CD4-positive, alpha-beta memory T cell (primary cell): Measurements from ENCODE around the gene RNF130. TPM values are rescaled to one million over a fixed set of nuclear protein-coding genes. Genes with fewer than 3 reads are reported as not detected.

ENCODE experiments used
- CTCF ChIA-PET: fragments of 350-600 bp; sonication (Branson Sonifier 250); formaldehyde crosslinking; loops from one replicate; lab custom pipeline; 2021; ENCODE audit warnings: inconsistent platforms; ENCODE audit not compliant: partially characterized antibody; lab: Charles Lee
- POLR2A ChIA-PET: fragments of 350-600 bp; sonication (Branson Sonifier 250); formaldehyde crosslinking; loops from one replicate; lab custom pipeline; 2021; ENCODE audit not compliant: partially characterized antibody; lab: Charles Lee
- DNase-seq, 5 donors: peaks; one replicate each; pipeline versions ENCODE4 v3.0.0 to v3.0.0-alpha.2; 2020 to 2022; ENCODE audit warnings: mixed read lengths in 1 of 5
- H3K27ac ChIP-seq: one replicate; pipeline ENCODE4 v1.7.0; 2013; ENCODE audit warnings: low read depth, low read length
- H3K27me3 ChIP-seq: 2 replicates; pipeline ENCODE4 v1.7.0; 2013; ENCODE audit warnings: mild to moderate bottlenecking, low read length, moderate library complexity; ENCODE audit not compliant: insufficient read depth
- H3K36me3 ChIP-seq: 2 replicates; pipeline ENCODE4 v1.7.0; 2013; ENCODE audit warnings: mild to moderate bottlenecking, low read length, moderate library complexity; ENCODE audit not compliant: insufficient read depth
- H3K4me1 ChIP-seq: 2 replicates; pipeline ENCODE4 v1.7.0; 2013; ENCODE audit warnings: mild to moderate bottlenecking, low read length, moderate library complexity; ENCODE audit not compliant: insufficient read depth
- H3K4me3 ChIP-seq, 2 donors: one replicate each; pipeline ENCODE4 v1.7.0; 2013; ENCODE audit warnings: low read length in 2 of 2, mild to moderate bottlenecking in 1 of 2
- H3K9me3 ChIP-seq, 2 donors: one replicate each; pipeline ENCODE4 v1.7.0; 2013; ENCODE audit warnings: low read length in 2 of 2, control low read depth in 1 of 2; ENCODE audit not compliant: control insufficient read depth in 1 of 2
- H3K27ac Mint-ChIP-seq, 7 donors: one replicate each; pipeline ENCODE4 v1.8.0; 2020 to 2021; ENCODE audit warnings: mixed read lengths in 7 of 7, mild to moderate bottlenecking in 6 of 7, inconsistent platforms in 3 of 7, moderate library complexity in 3 of 7
- H3K27me3 Mint-ChIP-seq, 2 donors: one replicate each; pipeline ENCODE4 v1.8.0; 2020 to 2021; ENCODE audit warnings: mixed read lengths in 2 of 2
- H3K36me3 Mint-ChIP-seq, 2 donors: one replicate each; pipeline ENCODE4 v1.8.0; 2020 to 2021; ENCODE audit warnings: mixed read lengths in 2 of 2, inconsistent platforms in 1 of 2, mild to moderate bottlenecking in 1 of 2
- H3K4me1 Mint-ChIP-seq, 4 donors: one replicate each; pipeline ENCODE4 v1.8.0; 2020 to 2021; ENCODE audit warnings: mixed read lengths in 4 of 4, mild to moderate bottlenecking in 1 of 4
- H3K4me3 Mint-ChIP-seq, 8 donors: one replicate each; pipeline ENCODE4 v1.8.0; 2020 to 2021; ENCODE audit warnings: mixed read lengths in 8 of 8, mild to moderate bottlenecking in 7 of 8, moderate library complexity in 6 of 8, inconsistent platforms in 3 of 8
- H3K9me3 Mint-ChIP-seq, 8 donors: one replicate each; pipeline ENCODE4 v1.8.0; 2020 to 2021; ENCODE audit warnings: mixed read lengths in 8 of 8, mild to moderate bottlenecking in 5 of 8, inconsistent platforms in 3 of 8, moderate library complexity in 1 of 8
- intact Hi-C: fragments of 100-400 bp; cut with micrococcal nuclease; formaldehyde crosslinking; loops from one replicate; pipeline ENCODE4 v1.15.1; 2023
- polyA plus RNA-seq, 2 donors: library from polyadenylated mRNA; unstranded; fragments of 300-500 nt; fragmentation: Illumina TruSeq; gene quantifications; one replicate each; pipeline ENCODE4 v1.2.3, GENCODE V29; 2021
- total RNA-seq, 2 experiments: library from RNA; stranded (reverse); gene quantifications; one replicate each; pipeline ENCODE4 v1.2.3, GENCODE V29; 2021

Gene RNF130
- total and polyA plus RNA-seq, 4 experiments from 2014 or later = 16.8 to 21.2 (median 18.0) TPM

DNA sequence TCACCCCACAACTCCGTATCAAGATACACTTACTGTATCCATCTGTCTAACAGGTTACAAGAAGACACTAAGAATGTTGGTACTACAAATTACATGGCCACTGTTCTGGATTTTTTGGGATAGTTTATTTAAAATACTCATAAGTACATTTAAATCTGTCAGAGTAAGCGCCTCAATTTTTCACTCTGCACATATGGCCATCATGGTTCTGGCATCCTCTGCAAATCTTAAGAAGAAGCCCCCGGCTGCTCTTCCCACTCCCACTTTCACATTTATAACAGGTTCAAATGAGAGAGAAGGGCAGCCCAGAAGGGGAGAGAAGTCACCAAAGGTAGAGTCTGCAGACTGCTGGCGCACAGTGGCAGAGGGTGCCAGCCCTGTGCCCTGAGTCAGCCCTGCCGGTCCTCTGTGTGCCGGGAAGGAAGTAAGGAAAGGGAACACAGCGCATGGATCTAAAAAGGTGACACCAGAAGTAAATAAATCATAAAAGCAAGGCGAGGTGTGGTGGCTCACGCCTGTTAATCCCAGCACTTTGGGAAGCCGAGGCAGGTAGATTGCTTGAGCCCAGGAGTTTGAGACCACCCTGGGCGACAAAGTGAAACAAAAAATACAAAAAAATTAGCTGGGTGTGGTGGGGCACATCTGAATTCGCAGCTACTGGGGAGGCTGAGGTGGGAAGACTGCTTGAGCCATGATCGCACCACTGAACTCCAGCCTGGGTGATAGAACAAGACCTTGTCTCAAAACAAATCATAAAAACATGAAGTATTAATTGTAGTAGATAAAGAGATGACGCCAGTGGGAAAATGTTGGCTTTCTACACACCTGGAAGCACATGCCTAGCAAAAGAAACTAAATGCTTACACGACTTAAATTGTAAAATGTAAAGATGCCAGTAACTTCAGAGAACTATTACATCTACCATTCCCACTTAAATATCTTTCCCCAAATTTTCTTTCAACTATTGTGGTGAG lies 30.0 kb downstream of the RNF130 start:
- Histone ChIP-seq H3K4me1 (no peaks in the 10 kb centered on the region), H3K27me3 (no peaks in the 10 kb centered on the region), H3K27ac (no peak overlapping the region), H3K9me3 (no peaks in the 10 kb centered on the region), H3K4me3 (no peak overlapping the region), H3K36me3 (no peaks in the 10 kb centered on the region)
- peaks cover 0 to 13% (median 3%) of the 10 kb centered on the region in 8 donors for H3K9me3 Mint-ChIP-seq
- H3K27ac Mint-ChIP-seq = no peak overlapping the region
- CTCF ChIA-PET = no interaction called here
- peaks cover 0 to 3% (median under 1%) of the 10 kb centered on the region in 4 donors for H3K4me1 Mint-ChIP-seq
- intact Hi-C loops = no loop called here
- peaks cover 21 to 36% of the 10 kb centered on the region in 2 donors for H3K36me3 Mint-ChIP-seq
- H3K27me3 Mint-ChIP-seq = no peaks in the 10 kb centered on the region
- POLR2A ChIA-PET = no interaction called here
- H3K4me3 Mint-ChIP-seq = no peak overlapping the region
- no peak for DNase-seq

DNA sequence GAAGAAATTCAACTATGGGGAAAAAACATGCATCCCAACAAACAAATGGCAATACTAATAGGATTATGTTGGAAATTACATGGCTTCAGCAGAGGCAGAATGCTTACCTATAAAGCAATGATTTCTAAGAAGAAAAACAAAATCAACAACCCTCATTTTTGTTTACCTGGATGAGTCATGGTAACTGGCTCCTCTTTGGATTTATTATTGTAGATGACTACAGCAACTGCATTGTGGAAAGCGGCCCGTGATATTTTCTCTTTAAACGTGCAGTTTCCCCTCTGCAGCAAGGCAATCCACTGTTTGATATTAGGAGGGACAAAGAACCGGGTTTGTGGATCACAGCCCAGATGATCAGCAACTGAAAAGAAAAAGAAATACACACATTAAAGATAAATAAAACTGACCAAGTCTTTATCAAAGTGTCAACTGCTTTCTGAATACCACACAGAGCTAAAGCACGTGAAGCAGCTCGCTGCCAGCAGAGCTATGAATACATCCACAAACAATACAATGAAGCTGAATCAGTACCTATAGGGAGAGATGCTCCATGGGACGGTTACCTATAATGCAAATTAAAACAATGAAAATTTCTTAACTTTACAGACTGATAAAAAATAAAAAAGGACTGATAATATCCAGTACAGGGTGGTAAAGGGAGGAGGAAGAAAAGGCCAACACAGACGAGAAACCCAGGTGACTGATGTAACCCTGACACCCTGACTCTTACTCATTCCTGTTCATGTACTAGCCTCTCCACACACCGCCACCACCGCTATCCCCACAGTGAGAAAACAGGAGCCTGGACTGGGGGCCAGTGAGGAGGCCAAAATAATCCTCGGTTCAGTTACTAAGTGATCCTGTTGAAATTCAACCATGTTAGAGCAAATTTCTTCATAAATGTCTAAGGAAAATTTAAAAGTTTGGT lies 31.0 kb downstream of the RNF130 start:
- no peaks in the 10 kb centered on the region for H3K27me3 ChIP-seq
- no peak overlapping the region for H3K4me3 ChIP-seq
- Mint-ChIP-seq H3K27ac (no peak overlapping the region), H3K4me3 (no peak overlapping the region), H3K4me1 (peaks cover 0 to 3% (median under 1%) of the 10 kb centered on the region in 4 donors), H3K36me3 (peaks cover 29 to 45% of the 10 kb centered on the region in 2 donors), H3K9me3 (peaks cover 0 to 24% (median 11%) of the 10 kb centered on the region in 8 donors), H3K27me3 (no peaks in the 10 kb centered on the region)
- H3K27ac ChIP-seq = no peak overlapping the region
- peaks cover 0 to 4% of the 10 kb centered on the region in 2 donors for H3K9me3 ChIP-seq
- ChIA-PET POLR2A (no interaction called here), CTCF (no interaction called here)
- intact Hi-C loops = no loop called here
- peaks cover 3% of the 10 kb centered on the region for H3K36me3 ChIP-seq
- H3K4me1 ChIP-seq = no peaks in the 10 kb centered on the region
- DNase-seq = no peak

DNA sequence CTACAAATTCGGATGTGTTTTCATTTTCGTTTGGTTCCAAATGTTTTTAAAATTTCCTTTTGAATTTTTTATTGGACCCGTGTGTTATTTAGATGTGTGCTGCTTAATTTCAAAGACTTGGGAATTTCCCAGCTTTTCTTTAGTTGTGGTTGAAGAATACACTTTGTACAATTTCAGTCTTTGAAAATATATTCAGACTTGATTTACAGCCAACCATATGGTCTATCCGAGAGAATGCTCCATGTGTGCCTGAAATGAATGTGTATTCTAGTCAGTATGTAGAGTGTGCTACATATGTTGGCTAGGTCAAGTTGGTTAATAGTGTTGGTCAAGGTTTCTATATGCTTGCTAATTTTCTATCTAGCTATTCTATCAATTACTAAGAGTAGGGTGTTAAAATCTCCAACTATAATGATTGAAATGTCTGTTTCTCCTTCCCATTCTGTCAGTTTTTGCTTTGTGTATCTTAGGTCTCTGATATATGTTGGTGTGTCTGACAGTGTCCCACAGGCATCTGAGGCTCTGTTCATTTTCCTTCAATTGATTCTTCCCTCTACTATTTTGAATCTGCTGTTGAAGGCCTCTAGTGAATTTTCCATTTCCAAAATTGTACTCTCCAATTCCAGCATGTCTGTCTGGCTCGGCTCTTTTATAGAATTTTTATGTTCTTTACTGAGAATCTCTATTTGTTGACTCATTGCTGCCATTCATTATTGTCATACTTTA lies 36.2 kb downstream of the RNF130 start:
- H3K27ac ChIP-seq = no peak overlapping the region
- no peak overlapping the region for H3K4me3 ChIP-seq
- no peaks in the 10 kb centered on the region for H3K27me3 ChIP-seq
- H3K36me3 ChIP-seq = peaks cover 3% of the 10 kb centered on the region
- DNase-seq = no peak
- no peaks in the 10 kb centered on the region for H3K4me1 Mint-ChIP-seq
- CTCF ChIA-PET = no interaction called here
- intact Hi-C loops = no loop called here
- H3K36me3 Mint-ChIP-seq = peaks cover 51 to 60% of the 10 kb centered on the region in 2 donors
- H3K9me3 Mint-ChIP-seq = peaks cover 0 to 29% (median 15%) of the 10 kb centered on the region in 8 donors
- H3K4me1 ChIP-seq = no peaks in the 10 kb centered on the region
- H3K9me3 ChIP-seq = peaks cover 0 to 4% of the 10 kb centered on the region in 2 donors
- no peak overlapping the region for H3K27ac Mint-ChIP-seq
- POLR2A ChIA-PET = no interaction called here
- no peak overlapping the region for H3K4me3 Mint-ChIP-seq
- no peaks in the 10 kb centered on the region for H3K27me3 Mint-ChIP-seq

DNA sequence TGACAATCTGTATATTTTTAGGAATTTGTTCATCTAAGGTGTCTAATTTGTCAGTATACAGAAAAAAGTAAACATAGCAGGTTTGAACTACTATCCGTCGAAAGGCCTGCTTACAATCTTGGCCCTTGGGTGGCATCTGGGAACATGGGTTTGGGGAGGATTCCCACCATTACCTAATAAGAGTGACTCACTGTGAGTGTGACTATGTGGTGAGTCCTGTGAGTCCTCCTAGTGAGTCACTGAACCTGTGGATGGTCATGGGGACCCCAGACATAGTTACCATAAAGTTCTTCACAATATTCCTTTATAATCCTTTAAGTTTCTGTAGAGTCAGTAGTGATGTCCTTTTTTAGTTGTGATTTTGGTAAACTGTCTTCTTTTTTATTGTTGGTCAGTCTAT lies 37.0 kb downstream of the RNF130 start:
- Histone ChIP-seq H3K36me3 (peaks cover 3% of the 10 kb centered on the region), H3K27ac (no peak overlapping the region), H3K4me3 (no peak overlapping the region), H3K4me1 (no peaks in the 10 kb centered on the region), H3K9me3 (peaks cover 0 to 4% of the 10 kb centered on the region in 2 donors), H3K27me3 (no peaks in the 10 kb centered on the region)
- ChIA-PET POLR2A (no interaction called here), CTCF (no interaction called here)
- peaks cover 0 to 29% (median 15%) of the 10 kb centered on the region in 8 donors for H3K9me3 Mint-ChIP-seq
- intact Hi-C loops = no loop called here
- H3K36me3 Mint-ChIP-seq = peaks cover 50 to 54% of the 10 kb centered on the region in 2 donors
- no peaks in the 10 kb centered on the region for H3K4me1 Mint-ChIP-seq
- DNase-seq = no peak
- H3K27me3 Mint-ChIP-seq = no peaks in the 10 kb centered on the region
- no peak overlapping the region for H3K27ac Mint-ChIP-seq
- no peak overlapping the region for H3K4me3 Mint-ChIP-seq

GRCh38 chr5:180027459-180028089 lies 44.0 kb downstream of the RNF130 start:
- ChIA-PET POLR2A (no interaction called here), CTCF (no interaction called here)
- Histone ChIP-seq H3K4me1 (no peaks in the 10 kb centered on the region), H3K9me3 (no peaks in the 10 kb centered on the region), H3K27me3 (no peaks in the 10 kb centered on the region), H3K27ac (no peak overlapping the region), H3K36me3 (no peaks in the 10 kb centered on the region), H3K4me3 (no peak overlapping the region)
- peak overlapping the region in 1 of 7 donors; percentile 22 for H3K27ac Mint-ChIP-seq
- H3K4me3 Mint-ChIP-seq = no peak overlapping the region
- H3K9me3 Mint-ChIP-seq = no peaks in the 10 kb centered on the region
- no peaks in the 10 kb centered on the region for H3K27me3 Mint-ChIP-seq
- peaks cover 4 to 8% of the 10 kb centered on the region in 2 donors for H3K36me3 Mint-ChIP-seq
- no peak for DNase-seq
- peaks cover 0 to 4% (median 2%) of the 10 kb centered on the region in 4 donors for H3K4me1 Mint-ChIP-seq
- intact Hi-C loops = no loop called here

DNA sequence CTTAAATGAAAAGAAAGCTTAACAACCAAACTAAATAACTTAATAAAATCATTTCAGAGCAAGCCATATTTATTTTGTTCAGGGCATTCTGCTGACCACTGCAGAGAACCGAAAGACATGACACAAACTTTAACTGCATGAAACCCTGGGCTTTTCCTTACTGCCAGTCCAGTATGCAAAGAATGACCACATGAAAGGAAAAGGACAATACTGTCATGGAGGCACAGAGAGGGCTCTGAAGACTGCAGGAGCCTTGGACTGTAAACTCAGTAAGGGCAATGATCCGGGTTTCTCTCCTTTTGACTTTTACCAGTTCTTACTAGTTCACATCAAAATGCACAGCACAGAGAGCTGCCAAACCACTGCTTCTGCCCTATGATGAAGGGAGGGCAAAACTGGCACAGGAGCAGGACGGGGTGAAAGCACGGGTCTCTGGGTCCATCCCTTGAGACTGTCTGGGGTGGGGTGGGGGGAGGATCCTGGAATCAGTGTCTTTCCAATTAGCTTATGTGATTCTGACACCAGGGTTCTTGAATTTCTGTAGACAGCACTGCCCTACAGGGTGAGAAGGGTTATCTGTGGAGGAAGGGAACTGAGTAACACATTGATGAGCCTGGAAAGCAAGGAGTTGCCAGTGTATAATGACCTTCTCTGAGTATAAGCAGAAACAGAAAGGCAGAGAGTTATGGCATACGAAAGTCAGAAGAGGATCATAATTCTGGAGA lies 44.7 kb downstream of the RNF130 start:
- no peak overlapping the region for H3K27ac Mint-ChIP-seq
- H3K27me3 ChIP-seq = no peaks in the 10 kb centered on the region
- H3K4me3 Mint-ChIP-seq = no peak overlapping the region
- POLR2A ChIA-PET = no interaction called here
- no peak overlapping the region for H3K4me3 ChIP-seq
- no peak for DNase-seq
- intact Hi-C loops = no loop called here
- H3K9me3 ChIP-seq = no peaks in the 10 kb centered on the region
- CTCF ChIA-PET = no interaction called here
- H3K36me3 Mint-ChIP-seq = peaks cover 2 to 6% of the 10 kb centered on the region in 2 donors
- H3K4me1 Mint-ChIP-seq = peaks cover 0 to 4% (median 2%) of the 10 kb centered on the region in 4 donors
- no peaks in the 10 kb centered on the region for H3K27me3 Mint-ChIP-seq
- no peaks in the 10 kb centered on the region for H3K4me1 ChIP-seq
- H3K36me3 ChIP-seq = no peaks in the 10 kb centered on the region
- no peaks in the 10 kb centered on the region for H3K9me3 Mint-ChIP-seq
- no peak overlapping the region for H3K27ac ChIP-seq
